UCSD-AML1 (cell line): ENCODE data around the gene ERC2.

Source experiments
- DNase-seq: peaks from one replicate; lab custom pipeline; 2025; ENCODE audit not compliant: unreplicated experiment; lab: John Stamatoyannopoulos, UW

ERC2 gene

DNA sequence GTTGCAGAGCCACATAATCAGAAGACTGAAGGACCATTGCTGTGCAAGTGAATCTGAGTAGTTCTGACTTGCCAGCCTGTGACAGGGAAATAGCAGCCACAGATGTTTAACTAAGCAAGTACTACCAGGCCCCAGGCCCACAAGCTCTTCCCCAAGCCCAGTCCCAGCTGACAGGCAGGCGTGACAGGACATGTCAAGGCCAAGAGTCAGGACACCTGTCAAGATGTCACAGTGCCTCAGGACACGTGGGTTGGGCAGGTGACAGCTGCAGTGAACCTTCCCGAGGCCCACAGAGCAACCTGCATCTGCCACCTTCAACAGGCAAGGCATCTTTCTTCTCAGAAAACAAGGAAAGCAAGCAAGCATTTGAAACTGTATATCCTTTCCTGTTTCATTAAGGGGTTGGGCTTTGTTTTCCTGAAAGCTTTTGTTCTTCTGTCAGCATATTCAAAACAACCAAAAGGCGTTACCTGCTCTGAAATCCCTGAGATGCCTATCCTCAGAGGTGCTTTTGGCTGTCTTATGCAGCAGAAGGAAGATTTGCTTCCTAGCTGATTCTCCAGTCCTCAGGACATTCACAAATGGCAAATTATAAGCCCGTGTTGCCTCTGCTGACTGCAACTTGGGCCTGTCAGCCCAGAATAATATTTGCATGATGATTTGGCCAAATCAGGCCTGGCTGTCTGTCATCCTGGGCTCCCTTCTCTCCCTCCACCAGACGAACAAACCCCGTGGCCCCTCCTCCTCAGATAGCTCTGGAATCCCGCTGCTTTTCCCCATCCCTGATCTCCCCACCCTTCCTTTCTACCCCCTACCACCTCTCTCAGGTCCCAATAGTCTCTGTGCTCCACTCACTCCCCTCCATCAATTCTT is 809.3 kb downstream of the ERC2 start:
- DNase-seq = no peak

GRCh38 chr3:55658270-55658669 is 810.0 kb downstream of the ERC2 start:
- no peak for DNase-seq

GRCh38 chr3:55655544-55655943 is 812.7 kb downstream of the ERC2 start:
- DNase-seq = no peak

GRCh38 chr3:55654123-55654760 is 814.0 kb downstream of the ERC2 start:
- no peak for DNase-seq

DNA sequence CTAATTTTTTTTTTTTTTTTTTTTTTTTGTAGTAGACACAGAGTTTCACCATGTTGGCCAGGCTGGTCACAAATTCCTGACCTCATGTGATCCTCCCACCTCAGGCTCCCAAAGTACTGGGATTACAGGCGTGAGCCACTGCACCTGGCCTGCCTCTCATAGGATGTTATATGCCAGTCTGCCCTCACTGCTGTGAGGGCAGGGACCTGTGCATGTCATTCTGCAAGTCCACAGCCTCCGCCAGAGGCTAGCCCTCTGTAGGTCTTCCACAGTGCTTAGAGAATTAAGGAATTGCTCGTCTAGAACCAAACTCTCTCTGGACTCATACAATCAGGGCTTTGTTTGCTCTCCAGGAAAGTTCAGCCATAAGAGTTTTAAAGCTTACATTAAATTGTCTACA is 817.3 kb downstream of the ERC2 start:
- DNase-seq = no peak

- no peak for DNase-seq
These were observed 818.3 kb downstream of the ERC2 start for GRCh38 chr3:55650011-55650410.

DNA sequence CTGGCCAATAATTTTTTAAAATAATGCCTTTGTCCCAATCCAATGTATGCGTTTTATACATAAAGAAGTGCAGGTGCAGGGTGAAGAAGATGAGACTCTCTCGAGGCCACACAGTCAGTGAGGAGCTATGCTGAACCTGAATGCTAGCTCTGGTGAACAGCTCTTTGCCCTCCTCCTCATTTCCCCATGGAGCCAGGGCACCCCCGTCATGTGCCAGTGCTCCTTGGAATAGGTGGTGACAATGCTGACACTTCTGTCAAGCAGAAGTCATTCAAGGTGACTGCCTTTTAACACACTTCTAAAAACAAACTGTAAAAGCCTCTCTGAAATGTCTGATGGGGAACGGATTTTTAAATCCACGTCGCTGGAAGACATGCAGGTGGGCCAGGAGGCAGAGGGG is 818.7 kb downstream of the ERC2 start:
- no peak for DNase-seq

- no peak for DNase-seq
These were observed 819.5 kb downstream of the ERC2 start for GRCh38 chr3:55648591-55649318.

- no peak for DNase-seq
These were observed 820.6 kb downstream of the ERC2 start for GRCh38 chr3:55647670-55648069.

- no peak for DNase-seq
These were observed 821.2 kb downstream of the ERC2 start for GRCh38 chr3:55647063-55647462.

- no peak for DNase-seq
These were observed 822.1 kb downstream of the ERC2 start for GRCh38 chr3:55646121-55646520.

GRCh38 chr3:55645422-55645821 is 822.8 kb downstream of the ERC2 start:
- no peak for DNase-seq

DNA sequence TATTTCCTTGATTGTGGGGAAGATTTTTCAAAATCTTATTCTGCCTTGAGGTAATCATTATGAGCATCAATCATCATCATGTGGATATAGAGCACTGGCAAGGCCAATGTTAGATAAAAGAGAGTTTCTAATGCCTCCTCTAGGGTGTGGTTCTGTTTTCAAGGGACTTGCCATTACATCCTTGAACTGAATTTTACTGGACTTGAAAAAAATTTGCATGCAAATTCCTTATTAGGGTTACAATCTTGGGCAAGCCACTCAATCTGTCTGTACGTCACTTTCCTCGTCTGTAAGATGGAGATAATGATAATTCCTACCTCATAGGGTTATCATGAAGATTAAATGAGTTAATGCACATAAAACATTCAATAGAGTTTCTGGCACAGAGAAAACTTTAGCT is 825.0 kb downstream of the ERC2 start:
- no peak for DNase-seq

- no peak for DNase-seq
These were observed 826.3 kb downstream of the ERC2 start for GRCh38 chr3:55641964-55642363.

DNA sequence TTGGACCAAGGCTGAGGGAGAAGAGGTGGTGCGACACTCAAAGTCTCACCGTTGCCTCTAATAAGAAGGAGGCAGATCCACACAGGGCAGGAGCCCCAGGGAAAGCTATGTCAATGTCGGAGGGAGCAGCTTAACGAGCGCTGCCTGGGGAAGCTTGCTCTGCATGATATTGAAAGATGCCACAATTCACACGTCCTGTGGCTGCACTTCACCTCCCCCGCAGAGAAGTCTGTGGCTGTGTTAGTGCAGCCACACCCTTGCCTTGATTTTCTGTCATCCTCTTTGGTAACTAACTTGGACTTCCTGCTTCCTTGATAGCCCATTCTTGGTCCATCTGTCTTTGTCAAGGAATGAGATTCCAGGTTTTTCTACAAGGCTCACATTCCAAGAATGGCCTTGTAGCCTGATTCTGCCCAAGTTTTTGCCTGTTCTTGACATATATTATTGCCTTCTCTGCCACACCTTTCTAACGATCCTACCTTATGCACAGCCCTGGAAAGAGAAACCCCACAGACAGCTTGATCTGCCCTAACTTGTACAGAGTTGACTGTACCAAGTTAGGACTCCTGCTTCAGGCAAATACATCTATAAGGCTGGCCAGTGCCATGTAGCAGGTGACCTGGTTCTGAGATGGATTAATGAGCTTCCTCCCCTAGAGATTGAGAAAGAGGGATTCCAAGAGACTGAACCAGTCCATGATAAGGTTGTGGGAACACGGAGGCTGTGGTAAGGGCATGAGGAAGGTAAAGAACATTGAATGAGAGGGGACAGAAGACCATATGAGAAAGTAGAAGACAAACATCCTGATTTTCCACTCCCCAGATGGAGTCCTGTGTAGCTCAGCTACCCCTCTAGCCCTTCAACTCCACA is 828.1 kb downstream of the ERC2 start:
- no peak for DNase-seq

- DNase-seq = no peak
These were observed 829.1 kb downstream of the ERC2 start for GRCh38 chr3:55639143-55639542.

- no peak for DNase-seq
These were observed 830.2 kb downstream of the ERC2 start for GRCh38 chr3:55637906-55638638.

GRCh38 chr3:55636300-55637195 is 831.7 kb downstream of the ERC2 start:
- no peak for DNase-seq

- DNase-seq = no peak
These were observed 833.9 kb downstream of the ERC2 start for GRCh38 chr3:55634345-55634744.
